Breast epithelium (tissue), 3 donors: Measurements from ENCODE around the gene TENM4.

Experiments used
- CTCF ChIP-seq, 3 donors: fragments of 450-650 bp; IDR thresholded peaks; one replicate each; pipeline ENCODE4 v1.5.1; 2016 to 2017; ENCODE audit warnings: antibody characterized with exemption in 3 of 3, mild to moderate bottlenecking in 3 of 3, moderate library complexity in 3 of 3
- POLR2A ChIP-seq: fragments of 450-650 bp; IDR thresholded peaks from one replicate; pipeline ENCODE4 v1.6.1; 2016; ENCODE audit warnings: antibody characterized with exemption, mild to moderate bottlenecking, moderate library complexity
- POLR2AphosphoS5 ChIP-seq, 3 donors: sonication (generic); formaldehyde crosslinking; IDR thresholded peaks; one replicate each; pipeline ENCODE4 v1.6.1; 2017; ENCODE audit warnings: antibody characterized with exemption in 3 of 3

GRCh38 chr11:78829146-78829545, 611.7 kb downstream of the TENM4 start:
- no peak for TF ChIP-seq POLR2A
- no peak for TF ChIP-seq CTCF (IDR thresholded peaks at IDR 0.05)
- no peak for TF ChIP-seq POLR2AphosphoS5 (IDR thresholded peaks at IDR 0.05)
